Right lobe of liver (tissue), 6 donors: Measurements from ENCODE around the gene ARFGAP1. TPM values are rescaled to one million over a fixed set of nuclear protein-coding genes. Genes with fewer than 3 reads are reported as not detected.
A peak's percentile ranks its signal among the peaks of the same experiment; 100 is the strongest.

Experiments used
- ATAC-seq, 4 donors: fragments of 200-7000 bp; cut with Tn5 transposase; one replicate each; pipeline ENCODE4 v1.9.1; 2020; ENCODE audit warnings: mild to moderate bottlenecking in 4 of 4, moderate library complexity in 4 of 4
- DNase-seq, 3 donors: peaks; one replicate each; pipeline ENCODE4 v3.0.0-alpha.2; 2020
- H3K27ac ChIP-seq, 3 donors: fragments of 200-600 bp; one replicate each; pipeline ENCODE4 v1.8.0; 2022
- H3K27me3 ChIP-seq, 2 donors: fragments of 200-600 bp; one replicate each; pipeline ENCODE4 v1.8.0; 2022
- H3K36me3 ChIP-seq, 4 donors: fragments of 200-600 bp; sonication (generic) in 1 of 4; one replicate each; pipeline versions ENCODE4 v1.5.1 to v1.8.0; 2017 to 2022; ENCODE audit warnings: control low read depth in 1 of 4
- H3K4me1 ChIP-seq, 4 donors: fragments of 200-600 bp; sonication (generic) in 1 of 4; one replicate each; pipeline versions ENCODE4 v1.5.1 to v1.8.0; 2017 to 2022; ENCODE audit warnings: control low read depth in 1 of 4
- H3K4me3 ChIP-seq, 3 donors: fragments of 200-600 bp; one replicate each; pipeline ENCODE4 v1.8.0; 2022
- H3K9me3 ChIP-seq, 4 donors: fragments of 200-600 bp; sonication (generic) in 1 of 4; one replicate each; pipeline versions ENCODE4 v1.5.1 to v1.8.0; 2017 to 2022; ENCODE audit warnings: control low read depth in 1 of 4
- CTCF ChIP-seq, 4 donors: fragments of 200-600 bp in 3 of 4; fragments of 450-650 bp in 1 of 4; IDR thresholded peaks; one replicate each; pipeline versions ENCODE4 v1.5.1 to v1.8.0; 2016 to 2022; ENCODE audit warnings: antibody characterized with exemption in 4 of 4, mild to moderate bottlenecking in 2 of 4
- POLR2A ChIP-seq: fragments of 450-650 bp; IDR thresholded peaks from one replicate; pipeline ENCODE4 v1.6.1; 2017; ENCODE audit warnings: antibody characterized with exemption, mild to moderate bottlenecking
- WGBS: methylation state at CpG from one replicate; pipeline ENCODE4 v1.1.6; 2018; ENCODE audit warnings: low coverage, low lambda C conversion rate; ENCODE audit not compliant: insufficient coverage; ENCODE audit errors: missing lambda C conversion rate; 5-methylcytosine and 5-hydroxymethylcytosine counted together
- intact Hi-C, 2 donors: fragments of 100-400 bp; cut with DNase I; formaldehyde crosslinking; loops; one replicate each; pipeline versions ENCODE4 v1.11.2 to v1.14.1; 2022
- total RNA-seq, 6 experiments: library from RNA; depleted of rRNA in 2 of 6; stranded (reverse); fragments of >200 nt in 2 of 6; fragmentation: NEBNext Ultra II Directional in 3 of 6; extraction: Animal tissue kit (Norgen Biotek cat#: 25700) in 3 of 6; gene quantifications; one replicate each; pipeline versions ENCODE4 v1.1.0 to v1.2.4, GENCODE V29; 2016 to 2023
- donor health status: DM: no; HTN: yes; CAD: no.
- donor health status: DM: no; HTN: no; CAD: no.
- donor health status: DM: no; HTN: no; CAD: no.
- donor health status: DM: no; HTN: yes; CAD: no.
- donor health status: DM: no; HTN: yes; CAD: no.

The ARFGAP1 gene
- total RNA-seq, 6 experiments from 2014 or later = 17.4 to 42.8 (median 29.5) TPM

DNA sequence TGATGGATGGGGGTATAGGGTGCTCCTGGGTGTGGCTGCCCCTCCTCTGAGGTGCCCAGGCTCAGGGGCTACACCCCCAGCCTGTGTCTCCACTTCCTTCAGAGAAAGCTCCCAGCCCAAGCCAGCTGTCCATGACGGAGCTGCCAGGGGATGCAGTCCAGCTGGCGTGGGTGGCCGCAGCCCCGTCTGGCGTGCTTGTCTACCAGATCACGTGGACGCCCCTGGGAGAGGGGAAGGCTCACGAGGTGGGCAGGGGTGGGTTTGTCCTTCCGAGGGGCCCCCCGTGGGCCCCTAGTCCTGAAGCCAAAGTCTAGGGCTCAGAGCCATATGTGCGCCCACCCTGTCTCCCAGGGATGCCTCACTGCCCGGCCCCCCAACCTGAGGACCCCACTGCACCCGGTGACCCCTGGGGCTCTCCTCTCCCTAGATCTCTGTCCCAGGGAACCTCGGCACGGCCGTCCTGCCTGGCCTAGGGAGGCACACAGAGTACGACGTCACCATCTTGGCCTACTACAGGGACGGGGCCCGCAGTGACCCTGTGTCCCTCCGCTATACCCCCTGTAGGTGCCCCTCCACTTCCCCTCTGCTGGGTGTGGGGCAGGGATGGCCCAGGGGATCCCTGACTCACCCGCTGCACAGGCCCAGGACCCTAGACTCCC, 40.2 kb downstream of the ARFGAP1 start:
- Histone ChIP-seq H3K4me1 (no peaks in the 10 kb centered on the region), H3K4me3 (no peak overlapping the region), H3K27me3 (no peaks in the 10 kb centered on the region), H3K36me3 (no peaks in the 10 kb centered on the region), H3K27ac (no peak overlapping the region), H3K9me3 (no peaks in the 10 kb centered on the region)
- DNase-seq = no peak
- no peak for ATAC-seq
- intact Hi-C loops = loop anchor here in 1 of 2 donors (5.0 kb wide), 1 partner anchor 69 kb away; no protein-coding TSS in a partner anchor
- no CpG with 5 or more reads among the region's 22 CpGs for WGBS
- no peak for TF ChIP-seq POLR2A
- no peak for TF ChIP-seq CTCF (IDR thresholded peaks at IDR 0.05)

- Histone ChIP-seq H3K4me1 (no peaks in the 10 kb centered on the region), H3K27me3 (no peaks in the 10 kb centered on the region), H3K4me3 (no peak overlapping the region), H3K36me3 (no peaks in the 10 kb centered on the region), H3K27ac (no peak overlapping the region), H3K9me3 (no peaks in the 10 kb centered on the region)
- ATAC-seq (no peak), DNase-seq (peak in 2 of 3 donors; percentile 15 to 49)
- 83% methylated on average over 3 of the region's 25 CpGs for WGBS
- intact Hi-C loops = loop anchor here in 1 of 2 donors (5.0 kb wide), 1 partner anchor 69 kb away; no protein-coding TSS in a partner anchor
- TF ChIP-seq POLR2A (no peak), CTCF (IDR thresholded peaks at IDR 0.05) (no peak)
Measured at GRCh38 chr20:63313349-63314014, 40.9 kb downstream of the ARFGAP1 start.

GRCh38 chr20:63314015-63314471, 41.4 kb downstream of the ARFGAP1 start:
- WGBS = 46% methylated on average over 2 of the region's 9 CpGs
- Histone ChIP-seq H3K27ac (no peak overlapping the region), H3K36me3 (no peaks in the 10 kb centered on the region), H3K4me3 (no peak overlapping the region), H3K4me1 (no peaks in the 10 kb centered on the region), H3K9me3 (no peaks in the 10 kb centered on the region), H3K27me3 (no peaks in the 10 kb centered on the region)
- TF ChIP-seq CTCF (IDR thresholded peaks at IDR 0.05) (no peak), POLR2A (no peak)
- intact Hi-C loops = loop anchor here in 1 of 2 donors (5.0 kb wide), 1 partner anchor 68 kb away; no protein-coding TSS in a partner anchor
- ATAC-seq (no peak), DNase-seq (peak in 2 of 3 donors; percentile 11 to 37)

DNA sequence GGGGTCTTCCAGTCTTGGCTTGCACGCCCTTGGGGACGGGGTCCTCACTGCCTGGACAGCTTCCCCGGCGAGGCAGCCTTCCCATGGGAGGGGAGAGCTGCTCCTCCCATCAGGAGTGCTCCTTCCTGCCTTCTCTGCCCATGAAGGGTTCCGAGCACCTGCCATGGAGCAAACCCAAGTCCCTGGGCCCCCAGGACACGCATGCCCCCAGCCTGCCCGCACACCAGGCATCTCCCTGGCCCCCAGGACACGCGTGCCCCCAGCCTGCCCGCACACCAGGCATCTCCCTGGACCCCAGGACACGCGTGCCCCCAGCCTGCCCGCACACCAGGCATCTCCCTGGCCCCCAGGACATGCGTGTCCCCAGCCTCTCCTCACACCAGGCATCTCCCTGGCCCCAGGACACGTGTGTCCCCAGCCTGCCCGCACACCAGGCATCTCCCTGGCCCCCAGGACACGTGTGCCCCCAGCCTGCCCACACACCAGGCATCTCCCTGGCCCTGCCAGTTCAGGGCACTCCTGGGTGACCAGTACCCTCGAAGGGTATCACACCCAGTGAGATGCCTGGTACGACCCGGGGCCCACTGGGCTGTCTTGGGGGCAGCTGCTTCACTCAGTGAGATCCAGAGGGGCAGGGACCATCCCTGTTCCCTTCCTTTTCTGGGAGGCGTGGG, 42.1 kb downstream of the ARFGAP1 start:
- no peak for TF ChIP-seq CTCF (IDR thresholded peaks at IDR 0.05)
- TF ChIP-seq POLR2A = no peak
- H3K4me1 ChIP-seq = no peaks in the 10 kb centered on the region
- DNase-seq = peak in 2 of 3 donors; percentile 10 to 45
- no peaks in the 10 kb centered on the region for H3K36me3 ChIP-seq
- no peak overlapping the region for H3K27ac ChIP-seq
- H3K4me3 ChIP-seq = no peak overlapping the region
- ATAC-seq = no peak
- intact Hi-C loops = loop anchor here in 1 of 2 donors (5.0 kb wide), 1 partner anchor 68 kb away; no protein-coding TSS in a partner anchor
- WGBS = 43% methylated on average over 2 of the region's 21 CpGs
- no peaks in the 10 kb centered on the region for H3K9me3 ChIP-seq
- no peaks in the 10 kb centered on the region for H3K27me3 ChIP-seq
